ENCODE data around the gene APOA5.
"Not testable (repeated sequence)": the region's sequence is repeated elsewhere in the genome, so short reads cannot be mapped to it uniquely, and the experiment has no call there.

The APOA5 gene

GRCh38 chr11:116791813-116792143, at the start of gene APOA5:
TSS of gene APOA5 (minus strand) at chr11:116791879. CDS start at chr11:116791860, 19 bp downstream.
- DNase-seq: no peak

DNA sequence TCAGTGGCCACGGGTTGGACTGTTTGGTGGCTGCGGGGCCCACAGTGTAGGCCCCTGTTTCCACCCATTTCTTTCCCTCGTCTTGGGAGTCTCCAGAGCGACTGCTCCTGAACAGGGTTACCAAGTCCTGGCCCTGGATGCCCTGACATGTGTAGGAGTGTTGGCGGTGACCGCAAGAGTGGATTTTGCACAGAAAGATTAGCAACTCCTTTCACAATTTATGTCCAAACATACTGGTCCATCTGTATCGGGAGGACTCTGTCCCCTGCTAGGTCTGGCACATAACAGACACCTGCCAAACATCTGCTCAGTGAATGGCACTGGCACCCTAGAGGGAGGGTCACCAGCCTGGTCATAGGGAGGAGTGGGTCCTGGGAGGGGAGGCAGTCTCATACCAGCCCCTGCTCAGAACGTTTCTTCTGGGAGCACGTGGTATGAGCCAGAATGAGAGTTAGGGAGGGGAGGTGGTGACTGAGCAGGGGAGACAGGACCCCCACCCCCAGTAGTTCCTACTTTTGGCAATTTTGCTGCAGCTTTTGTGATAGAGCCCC, 49.1 kb upstream of the APOA5 start:
- no peak for DNase-seq

- no peak for DNase-seq
Observed at GRCh38 chr11:116840224-116840745, 48.6 kb upstream of the APOA5 start.

DNA sequence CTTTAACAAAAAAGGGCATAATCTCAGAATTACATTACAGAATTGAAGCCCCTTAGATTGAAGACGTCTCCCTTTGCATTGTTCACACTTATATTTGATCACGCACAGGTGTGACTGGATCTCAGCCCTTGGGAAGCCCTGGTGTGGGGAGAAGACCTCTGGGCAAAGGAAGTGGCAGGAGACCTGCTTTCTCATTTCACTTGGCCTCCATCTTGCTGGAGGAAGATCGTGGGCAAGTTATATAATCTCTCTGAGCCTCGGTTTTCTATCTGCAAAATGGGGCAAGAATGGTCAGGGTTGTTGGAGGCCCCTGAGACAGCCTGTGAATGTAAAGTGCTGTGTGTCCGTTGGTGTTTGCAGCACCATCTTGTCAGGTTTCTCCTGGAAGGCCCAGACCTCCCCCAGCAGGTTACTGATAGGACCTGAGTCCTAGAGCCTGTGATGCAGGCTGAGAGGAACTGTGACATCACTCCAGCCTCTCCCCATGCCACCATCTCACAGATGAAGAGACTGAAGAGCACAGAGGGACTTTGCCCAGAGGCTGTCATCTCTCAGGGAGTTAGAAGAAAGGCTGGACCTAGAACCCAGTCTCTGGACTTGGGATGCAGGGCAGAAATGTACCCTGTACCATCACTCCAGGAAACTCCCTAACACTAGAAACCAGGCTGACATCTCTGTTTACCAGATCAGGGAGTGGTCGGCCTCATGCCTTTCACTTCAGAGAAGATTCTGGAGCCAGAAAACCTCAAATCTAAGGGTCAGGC, 46.8 kb upstream of the APOA5 start:
- no peak for DNase-seq

- DNase-seq: no peak
Observed at GRCh38 chr11:116837231-116838091, 45.8 kb upstream of the APOA5 start, which contains the start of gene APOA1. TSS of gene APOA1 (minus strand) at chr11:116837622. CDS start at chr11:116837387, 235 bp downstream.

DNA sequence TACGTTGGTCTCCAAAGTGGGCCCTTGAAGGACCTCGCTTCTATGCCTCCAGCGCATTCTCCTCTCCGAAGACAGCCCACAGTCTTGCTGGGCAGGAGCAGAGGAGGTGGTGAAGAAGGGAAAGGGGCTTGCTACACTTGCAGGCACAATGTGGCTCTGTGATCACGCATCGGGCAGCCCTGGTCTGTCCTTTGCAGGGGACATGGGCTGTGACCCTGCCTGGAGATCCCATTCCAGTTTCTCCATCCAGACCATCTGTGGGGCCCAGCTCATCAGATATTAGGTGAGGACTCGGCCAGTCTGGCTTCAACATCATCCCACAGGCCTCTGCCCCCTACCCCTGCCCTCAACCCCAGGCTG, 44.9 kb upstream of the APOA5 start:
- DNase-seq: no peak

DNA sequence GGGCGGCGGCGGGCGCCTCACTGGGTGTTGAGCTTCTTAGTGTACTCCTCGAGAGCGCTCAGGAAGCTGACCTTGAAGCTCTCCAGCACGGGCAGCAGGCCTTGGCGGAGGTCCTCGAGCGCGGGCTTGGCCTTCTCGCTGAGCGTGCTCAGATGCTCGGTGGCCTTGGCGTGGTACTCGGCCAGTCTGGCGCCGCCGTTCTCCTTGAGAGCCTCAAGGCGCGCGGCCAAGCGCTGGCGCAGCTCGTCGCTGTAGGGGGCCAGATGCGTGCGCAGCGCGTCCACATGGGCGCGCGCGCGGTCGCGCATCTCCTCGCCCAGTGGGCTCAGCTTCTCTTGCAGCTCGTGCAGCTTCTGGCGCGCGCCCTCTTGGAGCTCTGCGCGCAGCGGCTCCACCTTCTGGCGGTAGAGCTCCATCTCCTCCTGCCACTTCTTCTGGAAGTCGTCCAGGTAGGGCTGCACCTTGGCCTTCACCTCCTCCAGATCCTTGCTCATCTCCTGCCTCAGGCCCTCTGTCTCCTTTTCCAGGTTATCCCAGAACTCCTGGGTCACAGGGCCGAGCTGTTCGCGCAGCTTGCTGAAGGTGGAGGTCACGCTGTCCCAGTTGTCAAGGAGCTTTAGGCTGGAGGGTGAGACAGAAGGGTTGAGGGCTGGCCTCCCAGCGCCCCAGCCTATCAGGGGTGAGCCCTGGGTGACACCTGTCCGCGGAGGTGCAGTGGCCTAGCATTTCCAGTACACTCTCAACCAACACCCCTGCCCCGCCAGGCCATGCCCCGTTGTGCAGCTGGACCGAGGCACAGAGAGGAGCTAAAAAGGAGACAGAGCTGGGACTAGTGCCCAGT, 44.3 kb upstream of the APOA5 start:
- peak; percentile 72 to 76 for DNase-seq

- no peak for DNase-seq
Observed at GRCh38 chr11:116835042-116835772, 43.5 kb upstream of the APOA5 start.

DNA sequence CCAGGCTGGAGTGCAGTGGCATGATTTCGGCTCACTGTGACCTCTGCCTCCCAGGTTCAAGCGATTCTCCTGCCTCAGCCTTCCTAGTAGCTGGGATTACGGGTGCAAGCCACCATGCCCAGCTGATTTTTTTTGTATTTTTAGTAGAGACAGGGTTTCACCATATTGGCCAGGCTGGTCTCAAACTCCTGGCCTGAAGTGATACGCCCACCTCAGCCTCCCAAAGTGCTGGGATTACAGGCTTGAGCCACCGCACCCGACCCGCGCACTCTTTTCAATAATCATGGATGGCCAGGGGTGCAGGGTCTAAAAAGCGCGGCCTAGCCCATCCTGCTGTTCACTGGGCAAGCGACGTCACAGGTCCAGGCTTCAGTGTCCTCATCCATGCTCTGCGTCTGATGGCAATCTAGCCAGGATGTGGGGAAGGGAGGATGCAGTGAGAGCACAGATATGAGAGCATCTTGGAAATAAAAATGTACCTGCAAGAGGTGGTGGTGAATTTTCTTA, 42.9 kb upstream of the APOA5 start:
- DNase-seq: not testable (repeated sequence)

DNA sequence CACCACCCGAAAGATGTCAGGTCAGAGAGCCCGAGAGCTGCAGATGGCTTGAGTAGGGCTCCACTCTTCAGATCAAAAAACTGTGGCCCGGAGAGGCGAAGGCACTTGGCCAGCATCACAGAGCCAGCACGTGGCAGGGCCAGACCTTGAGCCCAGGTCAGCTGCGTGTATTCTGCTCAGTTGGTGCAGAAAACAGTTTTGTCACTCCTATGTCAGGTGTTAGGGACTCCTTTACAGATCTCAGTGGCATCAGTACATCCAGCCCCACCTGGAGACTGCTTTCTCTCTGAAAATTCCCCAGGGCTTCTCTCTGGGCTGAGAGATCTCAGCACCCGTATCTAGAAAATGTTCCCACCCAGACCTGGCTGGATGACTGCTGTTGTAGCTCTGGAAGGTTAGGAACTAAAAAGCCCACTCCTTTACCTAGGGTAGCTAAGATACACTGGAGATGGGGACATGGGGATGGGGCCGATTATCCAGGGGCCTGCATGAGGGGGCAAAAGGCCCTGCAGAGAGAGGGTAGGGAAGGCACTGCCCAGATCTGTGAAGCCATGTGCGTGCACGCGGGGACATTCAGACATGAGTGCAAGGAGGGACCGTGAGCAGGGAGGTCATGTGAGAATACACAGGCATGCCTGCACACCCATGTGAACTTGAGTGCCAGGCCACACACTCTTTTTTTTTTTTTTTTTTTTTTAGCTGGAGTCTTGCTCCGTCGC, 42.3 kb upstream of the APOA5 start:
- DNase-seq: no peak

- no peak for DNase-seq
Observed at GRCh38 chr11:116833491-116833815, 41.8 kb upstream of the APOA5 start.

DNA sequence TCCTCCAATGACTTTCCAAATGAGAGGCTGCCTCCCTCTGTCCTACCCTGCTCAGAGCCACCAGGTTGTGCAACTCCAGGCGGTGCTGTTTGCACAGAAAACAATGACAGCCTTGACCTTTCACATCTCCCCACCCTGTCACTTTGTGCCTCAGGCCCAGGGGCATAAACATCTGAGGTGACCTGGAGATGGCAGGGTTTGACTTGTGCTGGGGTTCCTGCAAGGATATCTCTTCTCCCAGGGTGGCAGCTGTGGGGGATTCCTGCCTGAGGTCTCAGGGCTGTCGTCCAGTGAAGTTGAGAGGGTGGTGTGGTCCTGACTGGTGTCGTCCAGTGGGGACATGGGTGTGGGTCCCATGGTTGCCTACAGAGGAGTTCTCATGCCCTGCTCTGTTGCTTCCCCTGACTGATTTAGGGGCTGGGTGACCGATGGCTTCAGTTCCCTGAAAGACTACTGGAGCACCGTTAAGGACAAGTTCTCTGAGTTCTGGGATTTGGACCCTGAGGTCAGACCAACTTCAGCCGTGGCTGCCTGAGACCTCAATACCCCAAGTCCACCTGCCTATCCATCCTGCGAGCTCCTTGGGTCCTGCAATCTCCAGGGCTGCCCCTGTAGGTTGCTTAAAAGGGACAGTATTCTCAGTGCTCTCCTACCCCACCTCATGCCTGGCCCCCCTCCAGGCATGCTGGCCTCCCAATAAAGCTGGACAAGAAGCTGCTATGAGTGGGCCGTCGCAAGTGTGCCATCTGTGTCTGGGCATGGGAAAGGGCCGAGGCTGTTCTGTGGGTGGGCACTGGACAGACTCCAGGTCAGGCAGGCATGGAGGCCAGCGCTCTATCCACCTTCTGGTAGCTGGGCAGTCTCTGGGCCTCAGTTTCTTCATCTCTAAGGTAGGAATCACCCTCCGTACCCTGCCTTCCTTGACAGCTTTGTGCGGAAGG, 40.9 kb upstream of the APOA5 start:
- DNase-seq: no peak

- no peak for DNase-seq
Observed at GRCh38 chr11:116831790-116832349, 40.2 kb upstream of the APOA5 start.

DNA sequence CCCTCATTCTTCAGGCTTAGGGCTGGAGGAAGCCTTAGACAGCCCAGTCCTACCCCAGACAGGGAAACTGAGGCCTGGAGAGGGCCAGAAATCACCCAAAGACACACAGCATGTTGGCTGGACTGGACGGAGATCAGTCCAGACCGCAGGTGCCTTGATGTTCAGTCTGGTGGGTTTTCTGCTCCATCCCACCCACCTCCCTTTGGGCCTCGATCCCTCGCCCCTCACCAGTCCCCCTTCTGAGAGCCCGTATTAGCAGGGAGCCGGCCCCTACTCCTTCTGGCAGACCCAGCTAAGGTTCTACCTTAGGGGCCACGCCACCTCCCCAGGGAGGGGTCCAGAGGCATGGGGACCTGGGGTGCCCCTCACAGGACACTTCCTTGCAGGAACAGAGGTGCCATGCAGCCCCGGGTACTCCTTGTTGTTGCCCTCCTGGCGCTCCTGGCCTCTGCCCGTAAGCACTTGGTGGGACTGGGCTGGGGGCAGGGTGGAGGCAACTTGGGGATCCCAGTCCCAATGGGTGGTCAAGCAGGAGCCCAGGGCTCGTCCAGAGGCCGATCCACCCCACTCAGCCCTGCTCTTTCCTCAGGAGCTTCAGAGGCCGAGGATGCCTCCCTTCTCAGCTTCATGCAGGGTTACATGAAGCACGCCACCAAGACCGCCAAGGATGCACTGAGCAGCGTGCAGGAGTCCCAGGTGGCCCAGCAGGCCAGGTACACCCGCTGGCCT, 38.7 kb upstream of the APOA5 start:
- no peak for DNase-seq

GRCh38 chr11:116829525-116830183, 38.0 kb upstream of the APOA5 start, which contains the start of gene APOC3:
TSS of gene APOC3 (plus strand) at chr11:116829907. CDS start at chr11:116830583, 676 bp downstream.
- DNase-seq: no peak

GRCh38 chr11:116828632-116829524, 37.2 kb upstream of the APOA5 start:
- no peak for DNase-seq

DNA sequence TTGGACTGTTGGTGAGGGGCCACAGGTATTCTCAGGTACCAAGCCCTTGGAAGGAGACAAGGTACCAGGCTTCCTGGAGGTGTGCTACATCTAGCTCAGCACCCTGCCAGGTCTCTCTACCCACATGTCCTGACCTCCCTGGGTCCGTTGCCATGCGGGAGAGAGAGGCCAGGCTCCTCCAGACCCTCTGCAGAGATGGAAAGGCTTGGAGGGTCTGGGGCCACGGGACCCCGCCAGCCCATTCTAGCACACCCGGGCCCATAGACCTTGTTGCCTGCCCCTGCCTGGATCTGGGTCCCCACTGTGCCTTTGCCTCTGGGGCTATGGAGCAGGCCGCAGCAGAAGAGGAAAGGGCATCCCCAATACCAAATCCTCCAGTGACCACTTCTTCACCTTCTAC, 35.8 kb upstream of the APOA5 start:
- no peak for DNase-seq

All from stimulated activated CD4-positive, alpha-beta T cell treated with anti-CD3 and anti-CD28 coated beads, Interleukin-4, amount 100 ng/mL, for 4 hours (primary cell).